Calu3 (cell line): Measurements from ENCODE around the gene PRDM7. TPM values are rescaled to one million over a fixed set of nuclear protein-coding genes. Genes with fewer than 3 reads are reported as not detected.
"Not testable (repeated sequence)": the region's sequence is repeated elsewhere in the genome, so short reads cannot be mapped to it uniquely, and the experiment has no call there.

Experiments used
- BruUV-seq: library from RNA; stranded (reverse); fragments of 400-500 nt; replicated peaks from 2 replicates; lab custom pipeline; 2021; lab: Mats Ljungman, UMichigan
- CTCF ChIA-PET: fragments of 300-600 bp; sonication (Branson Sonifier 250); formaldehyde crosslinking; loops from one replicate; lab custom pipeline; 2022; ENCODE audit warnings: antibody characterized with exemption; lab: Charles Lee
- DNase-seq: peaks from one replicate; pipeline ENCODE4 v3.0.0; 2022
- H3K27ac Mint-ChIP-seq: one replicate; pipeline ENCODE4 v1.8.0; 2022; ENCODE audit warnings: mixed read lengths; ENCODE audit not compliant: unreplicated experiment
- H3K27me3 Mint-ChIP-seq: one replicate; pipeline ENCODE4 v1.8.0; 2022; ENCODE audit warnings: mixed read lengths; ENCODE audit not compliant: unreplicated experiment
- H3K36me3 Mint-ChIP-seq: one replicate; pipeline ENCODE4 v1.8.0; 2022; ENCODE audit warnings: mild to moderate bottlenecking, moderate library complexity, mixed read lengths; ENCODE audit not compliant: insufficient read depth, unreplicated experiment
- H3K4me1 Mint-ChIP-seq: one replicate; pipeline ENCODE4 v1.8.0; 2022; ENCODE audit warnings: mild to moderate bottlenecking, low read depth, mixed read lengths; ENCODE audit not compliant: unreplicated experiment
- H3K4me3 Mint-ChIP-seq: one replicate; pipeline ENCODE4 v1.8.0; 2022; ENCODE audit warnings: mild to moderate bottlenecking, low read depth, moderate library complexity, mixed read lengths; ENCODE audit not compliant: unreplicated experiment
- H3K9me3 Mint-ChIP-seq: one replicate; pipeline ENCODE4 v1.8.0; 2022; ENCODE audit warnings: low read depth, mixed read lengths; ENCODE audit not compliant: unreplicated experiment
- intact Hi-C: fragments of 100-400 bp; cut with micrococcal nuclease; formaldehyde crosslinking; loops from one replicate; pipeline ENCODE4 v1.10.0; 2022; ENCODE audit not compliant: unreplicated experiment
- total RNA-seq: library from RNA; stranded (reverse); gene quantifications from 2 replicates; pipeline ENCODE4 v1.2.3, GENCODE V29; 2022
- TF ChIP-seq, protein P1 (sequence below): fragments of 200-600 bp; IDR thresholded peaks from one replicate; pipeline ENCODE4 v1.8.0; 2022; ENCODE audit warnings: antibody characterized with exemption; ENCODE audit not compliant: unreplicated experiment

The PRDM7 gene
- total RNA-seq, 1 experiment from 2014 or later, result not detected

DNA sequence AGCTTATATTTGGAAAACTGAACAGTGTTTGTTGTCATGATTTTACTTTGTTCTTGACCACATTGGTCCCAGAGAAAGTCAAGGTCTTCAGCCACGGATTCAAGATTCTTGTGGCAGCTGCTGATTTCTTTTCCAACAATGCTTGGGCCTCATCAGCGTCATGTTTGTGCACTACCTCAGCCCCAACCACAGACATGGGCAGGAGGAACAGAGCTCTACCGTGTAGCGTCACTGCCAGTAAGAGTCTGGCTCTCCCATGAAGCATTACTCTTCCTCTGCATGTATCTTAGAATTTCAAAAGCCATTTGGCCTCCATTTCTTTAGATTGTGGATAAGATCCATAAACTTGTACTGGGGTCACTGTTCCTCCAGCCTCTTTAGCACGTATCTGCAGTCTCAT, 23.1 kb upstream of the PRDM7 start:
- H3K4me1 Mint-ChIP-seq, result peaks cover 11% of the 10 kb centered on the region
- H3K9me3 Mint-ChIP-seq, CTCF ChIA-PET, H3K4me3 Mint-ChIP-seq, BruUV-seq, intact Hi-C loops, H3K36me3 Mint-ChIP-seq, DNase-seq, H3K27ac Mint-ChIP-seq: not testable (repeated sequence)
- peaks cover 13% of the 10 kb centered on the region for H3K27me3 Mint-ChIP-seq

DNA sequence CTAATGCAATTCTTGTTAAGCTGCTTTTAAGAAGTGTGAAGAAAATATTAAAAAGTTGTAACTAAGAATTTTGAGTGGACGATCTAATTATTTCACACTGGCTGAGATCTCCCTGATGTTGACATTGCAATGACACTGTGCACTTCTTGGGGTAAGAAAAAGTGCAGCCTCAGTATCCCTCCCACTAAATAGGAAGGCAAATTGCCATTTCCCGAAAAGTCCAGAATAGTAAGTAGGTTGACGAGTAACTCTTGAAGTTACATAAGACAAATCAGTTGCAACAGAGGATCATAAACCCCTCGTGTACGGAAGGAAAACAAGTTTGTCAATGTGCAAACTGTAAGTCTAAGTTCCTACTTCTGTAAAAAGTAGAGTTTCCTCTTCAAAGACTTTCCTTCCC, 21.8 kb upstream of the PRDM7 start:
- H3K27ac Mint-ChIP-seq, H3K9me3 Mint-ChIP-seq, CTCF ChIA-PET, H3K36me3 Mint-ChIP-seq, H3K4me3 Mint-ChIP-seq, DNase-seq, intact Hi-C loops, BruUV-seq: not testable (repeated sequence)
- Mint-ChIP-seq H3K27me3 (peaks cover 13% of the 10 kb centered on the region), H3K4me1 (peaks cover 11% of the 10 kb centered on the region)

DNA sequence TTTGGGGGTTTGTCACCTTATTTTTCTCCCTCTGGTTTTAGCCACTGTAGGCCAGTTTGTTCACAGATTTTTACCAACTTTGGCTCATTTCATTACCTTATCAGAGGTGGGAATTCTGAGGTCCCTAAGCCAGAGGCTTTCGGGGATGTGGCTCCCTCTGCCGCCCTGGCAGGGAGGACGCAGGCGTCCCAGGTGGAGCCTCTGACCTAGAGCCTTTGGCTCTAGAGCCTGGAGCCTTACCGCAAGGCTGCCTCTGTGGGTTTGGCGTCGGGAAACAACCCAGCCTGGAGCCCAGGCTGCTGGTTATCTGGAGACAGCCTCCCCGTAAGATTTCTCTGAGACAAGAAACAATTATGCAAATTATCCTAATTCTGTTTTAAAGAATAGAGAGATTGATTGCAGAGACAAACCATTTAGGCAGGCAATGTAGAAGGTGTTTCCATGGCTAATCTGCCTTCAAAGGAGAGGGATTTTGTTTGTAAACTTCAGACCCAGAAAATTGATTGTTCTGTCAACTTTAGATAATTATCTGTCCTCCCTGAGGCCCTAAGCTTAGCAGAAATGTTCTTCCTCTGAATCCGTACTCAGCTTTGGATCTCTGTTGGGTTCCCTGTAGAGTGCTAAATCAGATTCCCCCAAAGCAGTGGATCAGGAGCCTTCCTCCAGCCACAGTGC, 20.0 kb upstream of the PRDM7 start:
- CTCF ChIA-PET, result not testable (repeated sequence)
- TF ChIP-seq, protein P1, sequence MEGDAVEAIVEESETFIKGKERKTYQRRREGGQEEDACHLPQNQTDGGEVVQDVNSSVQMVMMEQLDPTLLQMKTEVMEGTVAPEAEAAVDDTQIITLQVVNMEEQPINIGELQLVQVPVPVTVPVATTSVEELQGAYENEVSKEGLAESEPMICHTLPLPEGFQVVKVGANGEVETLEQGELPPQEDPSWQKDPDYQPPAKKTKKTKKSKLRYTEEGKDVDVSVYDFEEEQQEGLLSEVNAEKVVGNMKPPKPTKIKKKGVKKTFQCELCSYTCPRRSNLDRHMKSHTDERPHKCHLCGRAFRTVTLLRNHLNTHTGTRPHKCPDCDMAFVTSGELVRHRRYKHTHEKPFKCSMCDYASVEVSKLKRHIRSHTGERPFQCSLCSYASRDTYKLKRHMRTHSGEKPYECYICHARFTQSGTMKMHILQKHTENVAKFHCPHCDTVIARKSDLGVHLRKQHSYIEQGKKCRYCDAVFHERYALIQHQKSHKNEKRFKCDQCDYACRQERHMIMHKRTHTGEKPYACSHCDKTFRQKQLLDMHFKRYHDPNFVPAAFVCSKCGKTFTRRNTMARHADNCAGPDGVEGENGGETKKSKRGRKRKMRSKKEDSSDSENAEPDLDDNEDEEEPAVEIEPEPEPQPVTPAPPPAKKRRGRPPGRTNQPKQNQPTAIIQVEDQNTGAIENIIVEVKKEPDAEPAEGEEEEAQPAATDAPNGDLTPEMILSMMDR, result peak; percentile 42

DNA sequence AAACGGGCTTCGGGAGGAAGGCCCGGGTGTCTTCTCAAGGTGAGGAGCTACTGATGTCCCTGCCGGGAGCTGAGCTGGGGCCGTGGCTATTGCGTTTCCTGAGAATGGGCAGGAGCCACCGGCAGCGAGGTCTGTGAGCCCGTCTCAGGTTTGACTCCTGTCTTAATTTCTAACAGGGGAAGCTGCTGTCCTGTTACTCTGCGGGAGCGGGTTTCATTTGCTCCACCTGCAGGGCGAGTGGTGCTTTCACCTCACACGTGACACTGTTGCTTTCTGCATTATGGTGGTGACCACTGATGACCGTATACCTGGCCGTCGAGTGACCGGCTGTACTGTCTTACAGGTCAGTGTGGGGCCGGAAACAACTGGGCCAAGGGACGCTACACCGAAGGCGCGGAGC, 17.7 kb upstream of the PRDM7 start:
- DNase-seq, H3K36me3 Mint-ChIP-seq, intact Hi-C loops, H3K27ac Mint-ChIP-seq, H3K9me3 Mint-ChIP-seq, H3K4me3 Mint-ChIP-seq, H3K4me1 Mint-ChIP-seq, BruUV-seq: not testable (repeated sequence)
- peaks cover 13% of the 10 kb centered on the region for H3K27me3 Mint-ChIP-seq
- CTCF ChIA-PET, result interaction anchor here (1.2 kb wide), 1 partner anchor 13 kb away, joined by 5 read pairs; no protein-coding TSS in a partner anchor

More for the DNA sequence above, 20.0 kb upstream of the PRDM7 start:
- H3K4me3 Mint-ChIP-seq, BruUV-seq, H3K27ac Mint-ChIP-seq, intact Hi-C loops, H3K36me3 Mint-ChIP-seq, H3K9me3 Mint-ChIP-seq, H3K4me1 Mint-ChIP-seq: not testable (repeated sequence)
- DNase-seq, result peak; percentile 70
- peaks cover 13% of the 10 kb centered on the region for H3K27me3 Mint-ChIP-seq

DNA sequence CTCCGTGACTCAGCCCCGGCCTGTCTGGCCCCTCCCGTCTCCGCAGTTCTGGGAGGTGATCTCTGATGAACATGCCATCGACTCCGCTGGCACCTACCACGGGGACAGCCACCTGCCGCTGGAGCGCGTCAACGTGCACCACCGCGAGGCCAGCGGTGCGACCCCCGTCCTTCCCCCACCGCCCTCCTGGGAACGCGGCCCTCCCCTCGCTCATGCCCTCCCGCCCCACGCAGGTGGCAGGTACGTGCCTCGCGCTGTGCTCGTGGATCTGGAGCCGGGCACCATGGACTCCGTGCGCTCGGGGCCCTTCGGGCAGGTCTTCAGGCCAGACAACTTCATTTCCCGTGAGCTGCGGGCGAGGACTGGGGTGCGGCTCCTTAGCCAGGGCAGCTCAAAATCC, 17.2 kb upstream of the PRDM7 start:
- CTCF ChIA-PET, result interaction anchor here (1.2 kb wide), 1 partner anchor 12 kb away, joined by 5 read pairs; no protein-coding TSS in a partner anchor
- DNase-seq, H3K36me3 Mint-ChIP-seq, H3K9me3 Mint-ChIP-seq, H3K4me3 Mint-ChIP-seq, intact Hi-C loops, H3K27ac Mint-ChIP-seq, BruUV-seq, H3K4me1 Mint-ChIP-seq: not testable (repeated sequence)
- peaks cover 13% of the 10 kb centered on the region for H3K27me3 Mint-ChIP-seq

DNA sequence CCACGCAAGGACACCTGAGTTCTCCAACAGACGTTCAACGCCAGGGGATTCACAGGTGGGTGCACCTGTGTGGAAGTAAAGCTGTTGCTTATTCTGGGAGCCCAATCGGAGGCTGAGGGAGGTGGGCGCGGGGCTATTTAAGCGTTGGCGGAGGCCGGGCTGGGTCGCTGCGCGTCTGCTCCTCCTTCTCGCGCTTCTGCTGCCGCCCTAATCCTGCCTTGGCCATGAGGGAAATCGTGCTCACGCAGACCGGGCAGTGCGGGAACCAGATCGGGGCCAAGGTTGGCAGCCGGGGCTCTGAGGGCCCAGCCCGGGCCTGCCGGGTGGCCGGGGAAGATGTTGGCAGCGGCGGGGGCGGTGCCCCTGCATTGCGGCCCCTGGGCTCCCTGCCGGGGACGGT, 16.7 kb upstream of the PRDM7 start:
- BruUV-seq, H3K4me1 Mint-ChIP-seq, intact Hi-C loops, DNase-seq, H3K4me3 Mint-ChIP-seq, H3K36me3 Mint-ChIP-seq, H3K27ac Mint-ChIP-seq, H3K9me3 Mint-ChIP-seq: not testable (repeated sequence)
- CTCF ChIA-PET, result interaction anchor here (1.2 to 1.6 kb wide), 2 partner anchors 12 kb away, joined by 4 to 5 read pairs; no protein-coding TSS in a partner anchor
- H3K27me3 Mint-ChIP-seq, result peaks cover 13% of the 10 kb centered on the region

DNA sequence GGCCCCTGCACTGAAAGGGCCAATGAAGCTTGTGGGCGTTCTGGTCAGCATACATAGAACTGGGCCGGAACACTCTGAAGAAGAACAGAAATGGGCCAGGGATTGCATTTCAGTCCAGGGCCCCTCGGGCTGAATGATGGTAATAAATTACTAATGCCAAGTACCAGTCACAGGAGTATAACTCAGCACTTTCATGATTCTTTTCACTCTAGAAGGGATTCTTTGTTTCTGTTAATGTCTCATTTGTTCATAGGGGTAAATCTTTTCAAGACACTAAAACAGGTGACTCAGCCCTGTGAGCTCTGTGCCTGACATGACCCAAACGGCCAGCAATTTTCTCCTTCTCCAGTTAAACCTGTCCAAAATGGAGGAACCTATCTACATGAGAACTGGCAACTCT, 15.7 kb upstream of the PRDM7 start:
- BruUV-seq, H3K36me3 Mint-ChIP-seq, H3K4me3 Mint-ChIP-seq, H3K9me3 Mint-ChIP-seq, H3K27me3 Mint-ChIP-seq, H3K4me1 Mint-ChIP-seq, intact Hi-C loops, DNase-seq, H3K27ac Mint-ChIP-seq: not testable (repeated sequence)
- CTCF ChIA-PET, result interaction anchor here (1.6 kb wide), 1 partner anchor 11 kb away, joined by 4 read pairs; no protein-coding TSS in a partner anchor
